Measurements from ENCODE around the gene ZSCAN30.

GRCh38 chr18:35267161-35267651 is 22.8 kb downstream of the ZSCAN30 start:
- TF ChIP-seq CTCF (IDR thresholded peaks at IDR 0.05) (peak in 1 of 3 experiments; percentile 8), POLR2AphosphoS5 (IDR thresholded peaks at IDR 0.05; ENCODE audit: insufficient read depth in 1 of 2, low read depth in 1 of 2) (peak in 1 of 2 donors; percentile 76), POLR2A (IDR thresholded peaks at IDR 0.05) (no peak)

Data from vagina (tissue), 2 donors.